Lower leg skin (tissue), 3 donors: ENCODE results near the gene UVSSA.

Source experiments
- POLR2A ChIP-seq, 2 donors: fragments of 450-650 bp; IDR thresholded peaks; one replicate each; pipeline ENCODE4 v1.6.1; 2016 to 2017; ENCODE audit warnings: antibody characterized with exemption in 2 of 2, mild to moderate bottlenecking in 1 of 2, moderate library complexity in 1 of 2
- TF ChIP-seq, protein P1 (sequence below), 3 donors: fragments of 450-650 bp; IDR thresholded peaks; one replicate each; pipeline ENCODE4 v1.5.1; 2016; ENCODE audit warnings: antibody characterized with exemption in 3 of 3, mild to moderate bottlenecking in 3 of 3, moderate library complexity in 2 of 3

DNA sequence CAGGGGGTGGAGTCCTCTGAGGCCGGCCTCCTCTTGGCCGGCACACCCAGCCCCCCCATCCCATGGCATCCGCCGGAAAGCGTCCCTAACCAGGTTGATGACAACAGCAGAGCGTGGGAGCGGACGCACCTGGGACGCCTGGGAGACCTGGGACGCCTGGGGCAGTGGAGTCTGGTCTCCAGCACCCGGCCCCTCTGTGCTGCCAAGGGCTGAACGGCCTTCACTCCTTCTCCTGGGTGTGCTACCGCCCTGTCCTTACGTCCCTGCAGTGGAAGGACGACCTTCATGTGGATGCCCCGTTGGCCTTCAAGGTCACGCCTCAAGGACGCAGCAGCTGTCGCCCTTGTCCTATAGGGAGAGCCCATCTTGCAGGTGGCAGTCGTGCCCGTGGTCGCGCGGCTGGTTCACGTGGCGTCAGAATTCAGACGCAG, 32.4 kb downstream of the UVSSA start:
- TF ChIP-seq, protein P1, sequence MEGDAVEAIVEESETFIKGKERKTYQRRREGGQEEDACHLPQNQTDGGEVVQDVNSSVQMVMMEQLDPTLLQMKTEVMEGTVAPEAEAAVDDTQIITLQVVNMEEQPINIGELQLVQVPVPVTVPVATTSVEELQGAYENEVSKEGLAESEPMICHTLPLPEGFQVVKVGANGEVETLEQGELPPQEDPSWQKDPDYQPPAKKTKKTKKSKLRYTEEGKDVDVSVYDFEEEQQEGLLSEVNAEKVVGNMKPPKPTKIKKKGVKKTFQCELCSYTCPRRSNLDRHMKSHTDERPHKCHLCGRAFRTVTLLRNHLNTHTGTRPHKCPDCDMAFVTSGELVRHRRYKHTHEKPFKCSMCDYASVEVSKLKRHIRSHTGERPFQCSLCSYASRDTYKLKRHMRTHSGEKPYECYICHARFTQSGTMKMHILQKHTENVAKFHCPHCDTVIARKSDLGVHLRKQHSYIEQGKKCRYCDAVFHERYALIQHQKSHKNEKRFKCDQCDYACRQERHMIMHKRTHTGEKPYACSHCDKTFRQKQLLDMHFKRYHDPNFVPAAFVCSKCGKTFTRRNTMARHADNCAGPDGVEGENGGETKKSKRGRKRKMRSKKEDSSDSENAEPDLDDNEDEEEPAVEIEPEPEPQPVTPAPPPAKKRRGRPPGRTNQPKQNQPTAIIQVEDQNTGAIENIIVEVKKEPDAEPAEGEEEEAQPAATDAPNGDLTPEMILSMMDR (IDR thresholded peaks at IDR 0.05), result no peak
- TF ChIP-seq POLR2A (IDR thresholded peaks at IDR 0.05), result no peak
